Midbrain (tissue), 1 donor: ENCODE measurements around the gene CDC42EP3.

ENCODE experiments used
- DNase-seq: peaks from one replicate; lab custom pipeline; 2025; lab: John Stamatoyannopoulos, UW

The CDC42EP3 gene

DNA sequence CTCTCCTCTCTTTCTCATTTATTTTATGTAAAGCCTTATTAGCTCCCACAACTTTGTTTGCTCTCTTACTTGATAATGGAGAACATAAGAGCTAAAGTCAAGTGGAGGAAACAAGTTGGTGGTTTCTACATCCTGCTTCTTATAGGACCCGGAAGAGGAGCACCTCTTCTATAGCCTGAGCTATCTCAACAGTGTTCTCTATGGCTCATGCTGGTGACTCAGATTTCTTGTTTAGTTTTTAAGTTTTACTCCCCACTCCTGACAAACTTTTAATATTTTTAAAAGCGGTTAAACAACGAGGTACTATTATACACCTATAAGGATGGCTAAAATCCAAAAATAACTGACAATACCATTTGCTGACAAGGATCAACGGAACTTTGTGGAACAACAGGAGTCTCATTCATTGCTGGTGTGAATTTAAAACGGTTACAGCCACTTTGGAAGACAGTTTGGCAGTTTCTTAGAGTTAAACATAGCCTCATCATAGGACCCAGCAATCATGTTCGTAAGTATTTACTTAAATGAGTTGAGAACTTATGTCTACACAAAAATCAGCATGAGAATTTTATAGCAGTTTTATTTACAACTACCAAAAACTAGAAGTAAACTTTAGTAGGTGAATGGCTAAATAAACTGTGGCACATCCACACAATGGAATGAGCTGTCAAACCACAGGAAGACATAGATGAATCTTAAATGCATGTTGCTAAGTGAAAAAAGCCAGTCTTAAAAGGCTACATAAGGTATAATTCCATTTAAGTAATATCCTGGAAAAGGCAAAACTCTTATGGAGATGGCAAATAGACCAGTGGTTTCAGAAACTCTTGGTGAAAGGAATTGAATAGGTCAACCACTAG is 12.7 kb upstream of the CDC42EP3 start:
- no peak for DNase-seq

DNA sequence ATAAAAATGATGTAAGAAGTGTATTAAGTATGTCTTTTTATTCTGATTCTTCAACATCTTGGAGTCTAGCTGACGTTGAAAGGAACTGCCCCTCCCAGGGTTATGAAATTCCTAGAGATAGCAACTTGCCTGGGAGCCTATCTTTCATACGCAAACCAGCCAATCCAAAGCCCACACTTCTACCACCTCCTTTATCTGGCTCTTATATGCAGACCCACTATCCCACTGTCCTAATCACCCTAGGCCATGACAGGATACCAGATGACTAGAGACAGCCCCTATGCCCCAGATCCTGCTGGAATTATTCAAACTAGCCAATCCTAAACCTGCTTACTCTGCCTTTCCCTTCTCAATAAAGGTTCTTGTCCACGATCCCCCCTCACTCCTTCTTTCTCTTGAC is 11.8 kb upstream of the CDC42EP3 start:
- no peak for DNase-seq

DNA sequence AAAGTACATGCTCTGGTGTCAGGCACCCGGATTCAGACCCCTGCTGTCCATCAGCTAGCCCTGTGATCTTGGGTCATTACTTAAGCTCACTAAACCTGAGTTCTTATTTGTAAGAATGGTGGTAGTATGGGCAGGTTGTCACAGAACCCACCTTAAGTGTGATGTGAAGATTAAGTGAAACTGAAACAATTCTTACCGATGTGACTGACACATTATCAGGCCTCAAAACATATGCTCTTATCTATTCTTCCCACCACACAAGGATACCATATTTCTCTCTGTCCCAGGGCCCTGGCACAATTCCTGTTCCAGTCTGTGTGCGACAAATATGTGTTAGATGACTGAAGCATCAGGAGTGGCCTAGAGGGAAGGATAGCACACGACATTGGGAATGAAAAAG is 11.0 kb upstream of the CDC42EP3 start:
- DNase-seq, result no peak

DNA sequence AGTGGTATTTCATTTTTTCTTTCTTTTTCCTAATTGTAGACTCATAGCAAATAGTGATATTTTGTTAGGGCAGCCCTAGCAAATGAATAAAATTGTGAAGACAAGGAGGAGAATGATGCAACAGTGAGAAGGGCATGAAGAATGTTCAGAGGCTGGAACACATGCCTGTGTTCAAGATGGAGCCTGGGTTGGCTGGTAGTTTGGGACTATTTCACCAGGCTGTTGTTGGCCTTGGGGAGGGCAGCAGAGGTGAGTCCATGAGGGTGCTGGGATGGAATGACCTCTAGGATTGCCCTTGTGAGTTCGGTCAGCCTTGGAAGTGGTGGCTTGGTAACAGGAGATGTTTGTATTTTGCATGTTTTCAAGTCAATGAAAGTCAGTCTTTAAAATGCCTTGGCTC is 10.1 kb upstream of the CDC42EP3 start:
- no peak for DNase-seq

DNA sequence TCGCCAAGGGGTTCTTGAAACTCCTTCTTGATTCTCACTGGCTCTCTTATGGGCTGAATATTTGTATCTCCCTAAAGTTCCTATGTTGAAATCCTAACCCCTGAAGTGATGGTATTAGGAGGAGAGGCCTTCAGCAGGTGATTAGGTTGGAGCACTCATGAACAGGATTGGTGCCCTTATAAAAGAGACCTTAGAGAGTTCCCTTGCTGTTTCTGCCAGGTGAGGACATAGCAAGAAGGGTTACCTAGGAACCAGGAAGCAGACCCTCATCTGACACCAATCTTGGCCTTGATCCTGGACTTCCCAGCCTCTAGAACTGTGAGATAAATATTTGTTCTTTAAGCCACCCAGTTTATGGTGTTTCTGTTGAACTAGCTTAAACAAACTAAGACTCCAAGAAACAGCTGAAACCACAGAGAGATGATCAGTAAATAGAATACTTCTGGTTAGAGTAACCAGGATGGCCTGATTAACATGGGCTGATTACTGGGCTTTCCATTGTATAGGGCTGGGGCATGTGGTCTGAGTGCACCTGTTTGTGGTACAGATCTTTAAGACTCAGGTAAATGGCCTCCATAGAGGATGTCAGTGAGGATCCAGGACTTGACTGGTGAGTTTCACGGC is 7.7 kb upstream of the CDC42EP3 start:
- no peak for DNase-seq

DNA sequence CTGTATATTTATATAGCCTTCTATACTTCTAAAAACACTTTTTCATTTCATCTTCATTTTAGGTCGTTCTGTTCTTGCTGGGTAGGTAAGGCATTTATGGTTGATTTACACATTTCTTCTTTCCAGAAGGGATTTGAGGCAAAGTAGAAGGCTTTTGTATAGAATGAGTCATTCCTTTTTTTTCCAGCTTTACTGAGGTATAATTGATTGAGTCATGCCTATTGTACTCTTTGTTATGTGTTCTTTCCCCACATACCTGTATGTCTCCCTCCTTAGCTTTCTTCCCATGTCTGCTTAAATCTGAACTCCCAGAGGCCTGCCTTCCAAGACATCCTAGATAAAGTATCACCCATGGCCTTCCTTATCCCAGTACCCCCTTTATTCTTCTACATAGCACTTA is 4.8 kb upstream of the CDC42EP3 start:
- DNase-seq, result no peak

DNA sequence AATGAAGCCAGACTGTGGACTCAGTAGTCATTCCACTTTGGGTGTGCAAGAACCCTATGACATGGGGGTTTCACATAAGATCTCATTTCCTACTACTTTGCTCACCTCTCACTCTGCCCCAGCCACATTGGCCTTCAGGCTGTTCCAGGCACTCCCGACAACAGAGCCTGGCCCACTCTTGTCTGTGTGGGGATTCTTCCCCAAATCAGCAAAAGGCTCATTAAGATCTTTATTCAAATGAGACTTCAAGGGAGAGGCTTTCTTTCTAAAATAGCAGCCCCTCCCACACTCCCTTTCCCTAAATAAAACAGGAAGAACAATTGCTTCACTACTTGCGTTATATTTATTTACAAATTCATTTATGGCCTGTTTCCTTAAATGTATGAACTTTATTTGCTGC is 3.5 kb upstream of the CDC42EP3 start:
- DNase-seq, result no peak

DNA sequence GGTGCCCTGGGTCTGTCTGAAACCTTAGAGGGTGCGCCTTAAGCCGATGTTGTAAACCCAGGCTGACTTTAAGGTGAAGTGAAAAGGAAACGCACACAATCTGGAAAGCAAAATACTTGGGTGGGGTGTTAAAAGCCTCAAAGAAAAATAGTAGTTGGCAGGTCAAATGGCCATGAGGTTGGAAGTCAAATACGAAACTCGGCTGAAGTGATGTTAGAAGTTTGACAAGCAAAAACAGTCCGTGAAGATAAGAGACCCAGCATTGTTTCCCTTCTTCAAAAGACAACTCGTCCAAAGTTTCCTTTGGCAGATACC is 1.4 kb upstream of the CDC42EP3 start:
- no peak for DNase-seq

DNA sequence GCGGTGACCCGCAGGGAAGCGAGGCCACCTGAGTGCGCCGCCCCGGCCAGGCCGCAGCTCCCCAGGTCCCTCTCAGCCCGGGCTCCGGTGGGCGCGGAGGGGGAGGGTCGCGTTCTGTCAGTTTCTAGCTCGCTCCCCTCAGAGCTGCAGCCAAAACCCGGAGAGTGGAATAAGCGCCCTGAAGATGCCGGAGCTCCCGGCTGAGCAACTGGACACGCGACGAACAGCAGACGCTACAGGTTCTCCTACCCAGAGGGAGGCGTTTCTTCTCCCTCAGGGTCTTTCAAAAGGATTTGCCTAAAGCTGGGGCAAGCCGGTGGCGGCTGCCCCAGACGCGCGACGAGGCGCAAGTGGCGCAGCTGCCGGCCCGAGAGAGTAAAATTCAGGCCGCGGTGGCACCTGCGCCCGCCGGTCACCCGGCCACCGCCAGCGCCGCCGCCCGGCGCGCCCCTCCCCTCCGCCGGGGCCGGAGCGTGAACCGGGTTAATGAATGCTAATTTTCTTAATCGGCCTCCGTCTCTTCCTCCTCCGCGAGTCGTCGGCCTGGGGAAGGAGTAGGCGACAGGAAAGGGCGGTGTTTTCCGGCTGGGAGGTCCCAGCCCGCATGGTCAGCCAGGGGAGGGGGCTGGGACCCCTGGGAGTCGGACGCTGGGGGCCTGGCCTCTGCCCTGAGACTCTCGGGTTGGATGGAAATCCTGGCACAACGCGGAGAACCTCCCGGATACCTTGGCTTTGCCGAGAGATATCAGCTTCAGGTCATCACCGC is 845 bp upstream of the CDC42EP3 start:
- DNase-seq, result no peak

DNA sequence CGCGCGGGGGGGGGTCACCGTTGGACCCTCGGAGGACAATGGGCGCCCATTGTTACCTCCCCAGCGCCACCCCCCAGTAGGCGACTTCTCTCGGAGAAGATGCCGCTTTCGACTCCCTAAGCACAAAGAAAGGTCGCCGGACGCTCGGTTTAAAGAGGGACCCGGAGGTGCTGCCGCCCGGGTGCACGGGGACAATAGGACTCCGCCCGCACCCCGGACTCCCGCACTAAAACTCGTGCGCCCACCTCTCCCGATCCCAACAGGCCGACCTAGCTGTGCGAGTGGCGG is 318 bp upstream of the CDC42EP3 start:
- no peak for DNase-seq

DNA sequence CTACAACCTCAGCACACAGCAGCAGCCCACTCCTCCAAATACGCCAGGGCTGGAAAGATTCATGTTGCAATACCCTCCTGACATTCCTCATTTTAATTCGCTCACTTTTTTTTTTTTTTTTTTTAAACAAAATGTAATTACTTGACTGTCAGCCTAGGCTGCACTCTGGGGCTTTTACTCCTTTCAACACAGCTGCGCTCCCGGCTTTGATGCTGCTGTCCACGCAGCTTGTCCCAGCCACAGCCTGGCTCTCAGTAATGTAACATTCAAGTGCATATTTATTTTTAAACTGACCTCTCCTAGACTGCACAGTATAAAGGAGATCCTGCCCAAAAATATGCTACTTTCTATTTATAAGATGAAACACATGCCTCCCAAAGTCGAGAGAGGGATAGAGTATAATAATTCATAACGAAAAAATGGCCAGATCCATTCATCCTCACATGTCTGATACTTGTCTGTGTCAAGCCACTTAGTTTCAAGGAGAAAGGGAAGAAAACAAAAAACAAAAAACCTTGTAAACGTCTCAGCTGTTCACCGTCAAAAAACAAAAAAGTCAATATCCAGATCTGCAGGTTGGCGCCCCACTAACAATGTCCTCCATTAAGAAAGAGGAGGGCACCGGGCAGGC is 949 bp downstream of the CDC42EP3 start:
- DNase-seq, result no peak

DNA sequence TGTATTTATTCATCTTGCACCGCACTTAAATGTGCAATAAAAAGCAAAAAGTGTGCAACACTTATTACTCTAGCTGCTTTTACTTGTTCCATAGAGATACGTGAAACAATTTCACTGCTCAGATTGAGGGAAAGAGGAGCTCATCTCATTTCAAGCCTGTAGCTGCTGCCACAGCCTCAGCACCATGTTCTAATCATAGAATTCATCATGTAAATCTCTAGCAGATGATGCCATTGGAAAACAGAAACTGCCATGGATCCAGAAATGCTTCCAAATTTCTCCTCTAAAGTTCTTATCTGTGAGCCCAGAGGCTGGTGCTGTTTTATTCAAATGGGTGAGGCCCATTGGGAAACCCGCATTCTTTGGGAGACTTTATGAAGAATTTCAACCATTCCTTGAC is 2.0 kb downstream of the CDC42EP3 start:
- no peak for DNase-seq

DNA sequence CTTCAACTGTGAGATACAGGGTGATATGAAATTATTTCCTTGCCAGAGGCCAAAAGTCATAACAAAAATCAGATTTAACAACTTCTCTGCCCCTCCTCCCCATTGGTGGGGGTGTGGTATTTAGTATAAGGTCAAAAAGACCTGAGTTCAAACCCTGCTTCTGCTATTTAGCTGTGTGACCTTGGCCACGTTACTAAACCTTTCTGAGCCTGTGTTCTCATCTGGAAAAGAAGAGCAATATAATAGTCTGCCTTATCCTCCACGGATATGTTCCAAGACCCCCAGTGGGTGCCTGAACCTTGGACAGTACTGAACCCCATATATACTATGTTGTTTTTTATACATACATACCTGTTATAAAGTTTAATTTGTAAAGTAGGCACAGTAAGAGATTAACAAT is 3.7 kb downstream of the CDC42EP3 start:
- no peak for DNase-seq

DNA sequence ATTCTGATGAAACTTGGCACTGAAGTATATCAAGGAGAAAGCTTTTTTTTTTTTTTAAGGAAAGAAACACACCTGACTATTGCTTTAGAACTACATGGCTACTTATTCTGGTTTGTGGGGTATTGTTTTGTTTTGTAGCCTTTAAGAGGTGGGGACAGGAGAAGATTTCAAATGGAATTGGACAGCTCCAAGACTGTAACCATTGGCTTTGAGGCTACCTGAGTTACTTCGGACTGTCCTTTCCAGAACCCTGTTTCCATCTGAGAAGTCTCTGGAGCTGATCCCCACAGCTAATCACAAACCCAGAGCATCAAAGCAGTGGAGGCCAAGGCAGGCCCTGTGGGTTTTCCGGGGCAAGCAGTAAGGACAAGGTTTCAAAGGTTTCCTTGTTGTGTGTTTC is 4.7 kb downstream of the CDC42EP3 start:
- no peak for DNase-seq

DNA sequence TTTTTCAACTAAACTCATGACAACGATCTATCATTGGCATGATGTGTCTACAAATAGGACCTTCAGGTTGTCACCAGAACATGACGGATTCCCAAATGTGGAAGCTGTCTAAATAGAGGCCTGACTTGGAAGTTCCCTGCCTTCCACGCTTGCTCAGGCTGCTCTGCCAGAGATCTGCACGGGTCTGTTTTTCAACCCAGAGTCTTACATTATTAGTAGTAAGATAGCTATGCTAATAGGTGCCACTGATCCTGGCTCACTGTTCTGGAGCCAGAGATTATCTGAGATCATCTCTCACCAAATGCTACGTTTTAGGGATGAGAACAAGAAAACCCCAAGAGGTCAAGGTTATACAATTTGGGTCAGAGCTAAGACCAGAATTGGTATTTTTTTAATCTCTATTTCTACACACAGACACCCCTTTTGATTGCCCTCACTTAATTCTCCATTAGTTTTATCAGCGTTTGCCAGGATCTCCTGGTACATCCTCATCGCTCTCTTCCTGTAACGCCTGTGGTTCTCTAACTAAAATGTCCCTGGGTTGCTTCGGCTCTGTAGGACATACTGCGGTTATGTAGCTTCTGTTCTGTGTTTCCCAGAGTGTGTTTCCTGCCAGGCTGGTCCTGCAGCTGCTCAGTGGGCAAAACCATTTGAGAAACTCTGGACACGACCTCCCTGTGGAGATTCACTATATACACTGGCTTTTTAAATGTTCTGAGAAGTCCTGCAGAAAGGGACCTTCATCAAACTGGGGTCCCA is 5.7 kb downstream of the CDC42EP3 start:
- no peak for DNase-seq

DNA sequence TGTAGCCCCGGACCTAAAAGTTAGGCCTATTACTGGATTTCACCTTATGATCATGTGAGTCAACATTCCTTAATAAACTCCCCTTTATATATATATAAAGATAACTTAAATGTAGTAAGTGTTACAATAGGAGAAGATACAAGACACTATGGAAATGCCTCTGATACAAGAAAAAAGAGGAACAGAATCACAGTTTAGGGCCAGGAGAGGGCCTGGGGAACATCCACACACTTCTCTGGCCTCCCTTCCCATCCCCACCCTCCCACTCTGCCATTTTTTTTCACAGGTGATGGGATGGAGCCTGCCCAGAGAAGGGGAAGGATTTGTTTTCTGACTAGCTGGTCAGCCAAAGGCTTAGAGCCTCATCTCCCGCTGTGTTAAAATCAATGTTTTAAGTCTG is 6.4 kb downstream of the CDC42EP3 start:
- no peak for DNase-seq

DNA sequence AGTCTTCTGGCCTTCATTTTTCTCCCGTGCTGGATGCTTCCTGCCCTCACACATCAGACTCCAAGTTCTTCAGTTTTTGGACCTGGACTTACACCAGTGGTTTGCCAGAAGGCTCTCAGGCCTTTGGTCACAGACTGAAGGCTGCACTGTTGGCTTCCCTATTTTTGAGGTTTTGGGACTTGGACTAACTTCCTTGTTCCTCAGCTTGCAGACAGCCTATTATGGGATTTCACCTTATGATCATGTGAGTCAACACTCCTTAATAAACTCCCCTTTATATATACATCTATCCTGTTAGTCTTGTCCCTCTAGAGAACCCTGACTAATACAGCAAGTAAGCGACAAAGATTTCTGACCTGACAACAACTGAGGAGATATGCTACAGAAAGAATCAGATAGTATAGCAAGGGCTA is 7.2 kb downstream of the CDC42EP3 start:
- no peak for DNase-seq

DNA sequence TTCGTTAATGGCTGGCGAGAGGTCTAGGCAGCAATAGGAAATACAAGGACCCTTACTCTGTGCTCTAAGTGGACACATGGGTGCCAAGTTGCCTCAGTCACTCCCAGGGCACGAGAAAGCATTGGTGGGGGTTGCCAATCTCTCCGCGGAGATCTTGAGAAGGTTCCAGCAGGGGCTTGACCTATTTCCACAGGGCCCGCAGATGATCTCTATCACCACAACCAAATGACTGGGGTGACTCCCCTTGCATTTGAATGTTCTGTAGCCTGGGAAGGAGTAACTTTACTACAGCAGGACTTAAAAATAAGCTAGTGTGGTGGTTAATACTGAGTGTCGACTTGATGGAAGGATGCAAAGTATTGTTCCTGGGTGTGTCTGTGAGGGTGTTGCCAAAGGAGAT is 8.1 kb downstream of the CDC42EP3 start:
- DNase-seq, result no peak

DNA sequence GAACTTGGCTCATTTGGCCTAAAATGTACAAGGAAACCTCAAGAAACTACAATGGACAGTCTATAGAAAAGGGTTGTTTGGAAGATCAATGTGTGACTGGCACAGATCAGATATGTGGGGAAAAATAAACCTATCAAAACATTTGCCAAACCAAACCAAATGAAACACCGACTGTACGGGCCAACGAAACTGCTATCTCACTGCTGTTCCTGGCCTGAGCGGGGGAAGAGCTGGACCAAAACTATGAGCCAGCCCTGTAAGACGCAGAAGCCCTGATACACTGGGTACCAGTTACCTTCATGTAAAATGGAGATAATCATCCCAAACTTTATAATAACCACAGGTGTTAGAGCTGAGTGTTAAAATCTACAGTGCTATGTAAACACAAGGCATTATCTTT is 11.7 kb downstream of the CDC42EP3 start:
- DNase-seq, result no peak

DNA sequence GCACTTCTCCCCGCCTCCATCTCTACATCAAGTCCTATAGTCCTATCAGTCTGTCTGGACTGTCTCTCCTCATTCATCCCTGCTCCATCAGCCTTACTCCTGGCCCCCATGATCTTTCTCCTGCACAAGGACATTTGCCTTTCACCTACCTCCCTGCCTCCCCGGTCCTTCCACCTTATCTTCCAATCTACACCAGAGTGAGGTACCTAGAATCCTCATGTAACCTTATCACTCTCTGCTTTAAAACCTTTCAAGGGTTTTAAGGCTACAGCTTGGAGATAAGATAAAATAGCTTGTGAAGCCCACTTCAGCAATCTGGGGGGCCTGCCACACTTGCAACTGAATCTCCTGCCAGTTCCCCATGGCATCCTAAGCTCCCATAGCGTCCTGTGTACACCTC is 12.8 kb downstream of the CDC42EP3 start:
- no peak for DNase-seq

DNA sequence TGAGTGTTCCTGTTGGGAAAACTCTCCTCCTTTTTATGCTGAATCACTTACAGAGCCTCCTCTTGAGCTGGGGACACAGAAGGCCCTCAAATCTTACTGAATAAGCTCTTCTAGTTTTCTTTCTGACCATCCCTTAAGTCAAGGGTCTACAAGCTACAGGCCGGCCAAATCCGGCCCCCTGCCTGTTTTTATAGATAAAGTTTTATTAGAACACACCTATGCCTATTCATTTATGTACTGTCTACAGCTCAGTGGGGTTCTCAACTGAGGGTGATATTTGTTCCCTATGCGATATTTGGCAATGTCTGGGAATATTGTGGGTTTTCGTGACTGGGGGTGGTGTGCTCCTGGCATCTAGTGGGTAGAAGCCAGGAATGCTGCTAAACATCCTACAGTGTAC is 14.0 kb downstream of the CDC42EP3 start:
- no peak for DNase-seq
